Epidermal melanocyte (primary cell): ENCODE results near the gene PSG11.
"Not testable (repeated sequence)": the region's sequence is repeated elsewhere in the genome, so short reads cannot be mapped to it uniquely, and the experiment has no call there.

Experiments
- DNase-seq: peaks from one replicate; pipeline ENCODE4 v3.0.0; 2011; ENCODE audit warnings: low spot score; ENCODE audit not compliant: insufficient read length

PSG11 gene

DNA sequence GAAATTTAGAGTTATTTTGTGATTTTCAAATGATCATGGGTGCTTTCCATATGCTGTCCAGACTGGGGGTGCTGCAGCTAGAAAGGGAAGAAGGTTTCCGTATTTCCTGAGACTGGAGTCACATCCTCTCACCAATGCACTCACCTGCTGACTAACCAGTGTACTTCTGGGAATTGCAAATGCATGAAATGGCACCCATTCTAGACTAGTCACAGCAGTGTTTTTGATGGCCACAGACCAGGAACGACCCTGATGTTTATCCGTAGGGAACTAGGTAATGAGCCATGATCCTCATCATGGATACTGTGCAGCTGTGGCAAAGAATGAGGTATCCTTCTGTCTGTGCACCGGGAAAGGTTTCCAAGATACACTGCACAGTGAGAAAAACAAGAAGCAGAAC, 37.1 kb downstream of the PSG11 start:
- DNase-seq = not testable (repeated sequence)

DNA sequence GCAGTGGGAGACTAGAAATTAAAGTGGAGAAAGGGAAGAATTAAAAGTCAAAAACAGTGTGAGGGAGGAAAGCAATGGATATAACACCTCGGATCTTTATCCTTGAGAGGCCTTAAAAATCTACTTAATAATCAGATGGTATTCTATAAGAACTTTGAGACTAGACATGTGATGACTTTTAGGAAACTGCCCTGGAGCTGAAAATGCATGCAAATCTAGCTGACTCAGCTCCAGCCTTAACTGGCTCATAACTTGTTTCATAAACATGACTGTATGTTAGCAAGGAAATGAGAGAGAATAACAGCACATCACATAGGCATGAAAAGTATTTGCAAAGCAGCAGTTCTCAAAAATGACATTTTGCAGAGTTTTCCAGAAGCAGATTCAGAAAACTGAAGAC, 38.1 kb downstream of the PSG11 start:
- not testable (repeated sequence) for DNase-seq

DNA sequence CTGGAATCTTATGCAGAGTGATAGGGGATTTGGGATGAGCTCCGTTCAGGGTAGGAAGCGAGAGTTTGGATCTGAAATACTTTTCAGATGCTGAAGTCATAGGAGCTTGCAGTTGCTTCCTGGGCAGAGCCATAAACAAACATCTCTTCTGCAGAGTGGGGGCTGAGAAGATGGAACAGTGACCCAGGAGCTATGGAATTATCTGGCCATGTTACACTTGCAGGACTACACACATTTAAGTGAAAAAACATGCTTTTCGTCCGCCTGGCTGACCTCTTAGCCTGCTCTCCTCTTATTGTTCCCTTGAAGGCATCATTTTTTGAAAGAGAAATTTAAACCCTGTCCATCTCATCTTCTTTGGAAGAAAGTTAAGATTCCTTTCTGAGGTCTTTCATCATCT, 40.7 kb downstream of the PSG11 start:
- no peak for DNase-seq

DNA sequence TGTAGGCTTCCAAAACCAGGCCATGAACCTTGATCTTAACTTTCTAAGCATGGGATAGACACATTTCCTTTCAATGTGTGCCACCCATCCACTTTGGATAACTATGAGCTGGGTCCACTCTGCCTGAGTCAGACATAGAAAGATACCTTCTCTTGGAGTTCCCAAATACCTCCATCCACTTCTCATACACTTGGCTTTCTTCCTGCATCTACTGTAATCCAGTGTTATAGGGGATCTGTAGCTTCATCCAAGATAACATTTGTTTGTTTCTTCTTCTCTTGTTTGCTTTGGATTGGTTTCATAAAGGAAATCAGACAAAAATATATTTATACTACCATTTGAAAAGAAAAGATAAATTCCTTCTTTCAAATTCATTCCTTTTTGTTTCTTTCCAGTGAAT, 44.2 kb downstream of the PSG11 start:
- not testable (repeated sequence) for DNase-seq

DNA sequence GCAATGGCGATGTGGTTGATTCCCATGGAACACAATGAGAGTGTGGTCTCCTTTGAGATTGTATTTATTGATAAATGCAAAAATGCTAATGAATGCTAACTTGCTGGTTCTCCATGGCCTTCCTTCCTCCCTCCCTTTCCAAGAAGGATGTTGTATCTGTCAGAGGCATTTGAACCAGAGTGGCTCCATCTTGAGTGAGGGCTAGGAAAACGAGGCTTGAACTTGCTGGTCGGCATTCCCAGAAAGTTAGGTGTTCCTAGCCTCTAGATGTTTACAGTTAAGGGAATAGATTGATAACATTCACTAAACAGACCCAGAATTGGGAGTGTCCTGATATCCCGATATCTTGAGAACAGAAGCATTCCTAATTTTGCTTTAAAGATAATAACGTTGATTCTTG, 54.8 kb downstream of the PSG11 start:
- not testable (repeated sequence) for DNase-seq

DNA sequence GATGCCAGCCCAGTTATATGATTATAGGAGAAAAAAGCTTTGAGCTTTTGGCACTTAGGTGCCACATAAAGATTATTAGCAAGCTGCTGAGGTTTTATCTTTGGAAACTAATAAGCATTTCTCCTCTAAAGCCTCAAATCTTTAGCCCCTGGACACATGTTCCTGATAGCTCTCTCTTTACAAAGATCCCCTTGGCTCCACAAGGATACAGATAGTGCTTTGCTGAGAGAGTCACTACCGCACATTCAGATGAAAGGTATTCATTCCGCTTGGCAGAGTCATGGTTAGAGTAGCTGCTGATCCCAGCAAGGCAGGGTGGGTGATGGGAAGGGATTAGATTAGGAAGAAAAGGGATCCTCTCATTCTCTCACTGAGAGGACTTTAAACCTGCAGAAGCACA, 61.1 kb downstream of the PSG11 start:
- no peak for DNase-seq

DNA sequence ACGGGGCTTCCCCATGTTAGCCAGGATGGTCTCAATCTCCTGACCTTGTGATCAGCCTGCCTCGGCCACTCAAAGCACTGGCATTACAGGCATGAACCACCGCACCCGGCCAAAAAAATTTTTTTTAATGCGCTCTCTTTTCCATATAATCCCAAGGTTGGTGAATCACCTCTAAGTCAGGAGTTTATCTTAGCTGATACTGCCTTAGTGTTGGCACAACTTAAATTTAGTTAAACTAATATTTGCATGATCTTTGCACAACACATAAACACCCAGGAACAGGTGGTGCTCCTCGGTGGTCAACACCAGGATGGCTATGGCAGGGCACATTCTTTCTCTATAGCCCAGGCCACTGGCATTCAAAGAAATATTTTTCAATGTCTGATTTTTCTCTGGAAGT, 65.2 kb downstream of the PSG11 start:
- no peak for DNase-seq
